ENCODE results near the gene FMNL2. TPM values are rescaled to one million over a fixed set of nuclear protein-coding genes. Genes with fewer than 3 reads are reported as not detected.

Gene FMNL2
- polyA plus RNA-seq, 1 donor from 2014 or later, result 86.5 TPM

- Histone ChIP-seq H3K36me3 (ENCODE audit: insufficient read depth, low read length) (peaks cover 4% of the 10 kb centered on the region), H3K9me2 (ENCODE audit: insufficient read depth, low read length) (no peaks in the 10 kb centered on the region), H3K4me2 (ENCODE audit: low read length) (no peak overlapping the region), H3K4me3 (ENCODE audit: low read length) (no peak overlapping the region), H3K27ac (ENCODE audit: low read length) (no peak overlapping the region), H3F3A (ENCODE audit: insufficient read depth, low read length, poor library complexity, severe bottlenecking) (no peaks in the 10 kb centered on the region), H3K9me3 (ENCODE audit: low read length) (no peaks in the 10 kb centered on the region), H3K9ac (ENCODE audit: low read length) (no peak overlapping the region), H2AFZ (ENCODE audit: low read depth, low read length) (no peak overlapping the region), H3K27me3 (ENCODE audit: insufficient read depth, low read depth, low read length) (no peaks in the 10 kb centered on the region), H3K79me2 (replicated peaks; ENCODE audit: insufficient read depth, low read length) (no peaks in the 10 kb centered on the region), H4K20me1 (ENCODE audit: insufficient read depth) (no peaks in the 10 kb centered on the region)
- TF ChIP-seq EP300 (conservative IDR thresholded peaks at IDR 0.05; ENCODE audit: poor library complexity, severe bottlenecking) (no peak), MXI1 (conservative IDR thresholded peaks at IDR 0.05; ENCODE audit: poor library complexity, severe bottlenecking) (no peak), TAF1 (IDR thresholded peaks at IDR 0.05; ENCODE audit: low read depth) (no peak), POLR2AphosphoS5 (IDR thresholded peaks at IDR 0.05) (no peak), RAD21 (conservative IDR thresholded peaks at IDR 0.05) (no peak), SMC3 (conservative IDR thresholded peaks at IDR 0.05; ENCODE audit: poor library complexity) (no peak), REST (IDR thresholded peaks at IDR 0.05; ENCODE audit: borderline replicate concordance) (no peak), CTCF (IDR thresholded peaks at IDR 0.05; ENCODE audit: poor library complexity, severe bottlenecking) (no peak), EZH2 (IDR thresholded peaks at IDR 0.05; ENCODE audit: borderline replicate concordance, insufficient read depth, low read length, poor library complexity, severe bottlenecking) (no peak)
Measured at GRCh38 chr2:152623076-152623740, 288.2 kb downstream of the FMNL2 start.

GRCh38 chr2:152623775-152624174, 288.8 kb downstream of the FMNL2 start:
- Histone ChIP-seq H3K9me2 (ENCODE audit: insufficient read depth, low read length) (no peaks in the 10 kb centered on the region), H3K4me2 (ENCODE audit: low read length) (no peak overlapping the region), H3K27ac (ENCODE audit: low read length) (no peak overlapping the region), H3K9me3 (ENCODE audit: low read length) (no peaks in the 10 kb centered on the region), H3F3A (ENCODE audit: insufficient read depth, low read length, poor library complexity, severe bottlenecking) (no peaks in the 10 kb centered on the region), H3K4me3 (ENCODE audit: low read length) (no peak overlapping the region), H2AFZ (ENCODE audit: low read depth, low read length) (no peak overlapping the region), H3K27me3 (ENCODE audit: insufficient read depth, low read depth, low read length) (no peaks in the 10 kb centered on the region), H4K20me1 (ENCODE audit: insufficient read depth) (no peaks in the 10 kb centered on the region), H3K36me3 (ENCODE audit: insufficient read depth, low read length) (peaks cover 4% of the 10 kb centered on the region), H3K79me2 (replicated peaks; ENCODE audit: insufficient read depth, low read length) (no peaks in the 10 kb centered on the region), H3K9ac (ENCODE audit: low read length) (no peak overlapping the region)
- no peak for TF ChIP-seq POLR2AphosphoS5 (IDR thresholded peaks at IDR 0.05)
- TF ChIP-seq MXI1 (conservative IDR thresholded peaks at IDR 0.05; ENCODE audit: poor library complexity, severe bottlenecking), result no peak
- no peak for TF ChIP-seq REST (IDR thresholded peaks at IDR 0.05; ENCODE audit: borderline replicate concordance)
- no peak for TF ChIP-seq SMC3 (conservative IDR thresholded peaks at IDR 0.05; ENCODE audit: poor library complexity)
- TF ChIP-seq RAD21 (conservative IDR thresholded peaks at IDR 0.05), result no peak
- TF ChIP-seq EZH2 (IDR thresholded peaks at IDR 0.05; ENCODE audit: borderline replicate concordance, insufficient read depth, low read length, poor library complexity, severe bottlenecking), result no peak
- TF ChIP-seq CTCF (IDR thresholded peaks at IDR 0.05; ENCODE audit: poor library complexity, severe bottlenecking), result no peak
- no peak for TF ChIP-seq TAF1 (IDR thresholded peaks at IDR 0.05; ENCODE audit: low read depth)
- no peak for TF ChIP-seq EP300 (conservative IDR thresholded peaks at IDR 0.05; ENCODE audit: poor library complexity, severe bottlenecking)
